GM21360 (cell line): ENCODE data around the gene CACNG4.

Experiments used
- ATAC-seq: cut with Tn5 transposase; IDR thresholded peaks from one replicate; pipeline ENCODE4 v1.9.1; 2021; ENCODE audit warnings: mild to moderate bottlenecking, moderate library complexity; ENCODE audit not compliant: unreplicated experiment

Gene CACNG4

GRCh38 chr17:66963909-66964771, at the start of gene CACNG4:
TSS of gene CACNG4 (plus strand) at chr17:66964707. CDS start at chr17:66964912, 205 bp downstream.
- ATAC-seq, result no peak

- no peak for ATAC-seq
These were observed 49.3 kb upstream of the CACNG4 start for GRCh38 chr17:66915204-66915611.

- ATAC-seq, result no peak
These were observed 48.7 kb upstream of the CACNG4 start for GRCh38 chr17:66915792-66916191.

- ATAC-seq, result no peak
These were observed 47.6 kb upstream of the CACNG4 start for GRCh38 chr17:66916946-66917345.

GRCh38 chr17:66918896-66919295, 45.6 kb upstream of the CACNG4 start:
- no peak for ATAC-seq

- no peak for ATAC-seq
These were observed 44.1 kb upstream of the CACNG4 start for GRCh38 chr17:66920435-66920834.

- no peak for ATAC-seq
These were observed 43.6 kb upstream of the CACNG4 start for GRCh38 chr17:66920950-66921349.

GRCh38 chr17:66923886-66924285, 40.6 kb upstream of the CACNG4 start:
- ATAC-seq, result no peak

- ATAC-seq, result no peak
These were observed 38.6 kb upstream of the CACNG4 start for GRCh38 chr17:66925811-66926500.

GRCh38 chr17:66928949-66929348, 35.6 kb upstream of the CACNG4 start:
- no peak for ATAC-seq

GRCh38 chr17:66929591-66929990, 34.9 kb upstream of the CACNG4 start:
- ATAC-seq, result no peak

- no peak for ATAC-seq
These were observed 33.6 kb upstream of the CACNG4 start for GRCh38 chr17:66930933-66931332.

- no peak for ATAC-seq
These were observed 32.2 kb upstream of the CACNG4 start for GRCh38 chr17:66932311-66932710.

- ATAC-seq, result no peak
These were observed 30.5 kb upstream of the CACNG4 start for GRCh38 chr17:66934040-66934439.

- no peak for ATAC-seq
These were observed 28.8 kb upstream of the CACNG4 start for GRCh38 chr17:66935717-66936116.

- ATAC-seq, result no peak
These were observed 25.9 kb upstream of the CACNG4 start for GRCh38 chr17:66938656-66939055.

- ATAC-seq, result no peak
These were observed 24.9 kb upstream of the CACNG4 start for GRCh38 chr17:66939461-66940114.

- no peak for ATAC-seq
These were observed 23.3 kb upstream of the CACNG4 start for GRCh38 chr17:66941249-66941648.

- ATAC-seq, result no peak
These were observed 22.6 kb upstream of the CACNG4 start for GRCh38 chr17:66941773-66942450.

- ATAC-seq, result no peak
These were observed 21.8 kb upstream of the CACNG4 start for GRCh38 chr17:66942451-66943264.
